Aorta (tissue), 5 donors: ENCODE data around the gene KIN. TPM values are rescaled to one million over a fixed set of nuclear protein-coding genes. Genes with fewer than 3 reads are reported as not detected.

Experiments
- ATAC-seq: fragments of 200-7000 bp; cut with Tn5 transposase; one replicate; pipeline ENCODE4 v1.9.1; 2022; ENCODE audit warnings: moderate library complexity; ENCODE audit not compliant: low FRiP score
- DNase-seq, 2 donors: peaks; one replicate each; pipeline ENCODE4 v3.0.0-alpha.2; 2020
- H3K27ac ChIP-seq, 2 donors: one replicate each; pipeline ENCODE4 v1.5.1; 2013; ENCODE audit warnings: low read length in 2 of 2, mild to moderate bottlenecking in 2 of 2, moderate library complexity in 2 of 2, control low read depth in 1 of 2, inconsistent platforms in 1 of 2, low read depth in 1 of 2
- H3K27me3 ChIP-seq, 2 donors: one replicate each; pipeline ENCODE4 v1.6.1; 2013; ENCODE audit warnings: control low read depth in 1 of 2, low read length in 1 of 2, mild to moderate bottlenecking in 1 of 2, moderate library complexity in 1 of 2; ENCODE audit not compliant: insufficient read depth in 2 of 2, control insufficient read depth in 1 of 2
- H3K36me3 ChIP-seq, 2 donors: one replicate each; pipeline ENCODE4 v1.6.1; 2013; ENCODE audit warnings: control low read depth in 1 of 2, low read length in 1 of 2, mild to moderate bottlenecking in 1 of 2; ENCODE audit not compliant: insufficient read depth in 2 of 2, control insufficient read depth in 1 of 2
- H3K4me1 ChIP-seq, 2 donors: one replicate each; pipeline ENCODE4 v1.6.1; 2013; ENCODE audit warnings: low read length in 2 of 2, control low read depth in 1 of 2, mild to moderate bottlenecking in 1 of 2, moderate library complexity in 1 of 2; ENCODE audit not compliant: insufficient read depth in 2 of 2, control insufficient read depth in 1 of 2
- H3K4me3 ChIP-seq, 2 donors: one replicate each; pipeline ENCODE4 v1.5.1; 2013; ENCODE audit warnings: low read length in 2 of 2, control low read depth in 1 of 2, mild to moderate bottlenecking in 1 of 2
- H3K9me3 ChIP-seq: one replicate; pipeline ENCODE4 v1.6.1; 2013; ENCODE audit warnings: mild to moderate bottlenecking, low read length; ENCODE audit not compliant: control insufficient read depth
- WGBS, 2 donors: extraction: QIAGEN DNeasy Blood & Tissue Kit; methylation state at CpG; one replicate each; pipeline ENCODE4 v1.1.7; 2013; 5-methylcytosine and 5-hydroxymethylcytosine counted together
- intact Hi-C, 2 donors: fragments of 100-400 bp; cut with DNase I; formaldehyde crosslinking; loops; one replicate each; pipeline versions ENCODE4 v1.14.2 to v1.15.0; 2022
- polyA plus RNA-seq, 2 donors: library from polyadenylated mRNA; stranded (reverse); fragments of 200-250 nt; gene quantifications; one replicate each; pipeline ENCODE4 v1.2.3, GENCODE V29; 2013
- total RNA-seq, 2 donors: library from RNA; stranded (reverse); fragmentation: NEBNext Ultra II Directional; extraction: Animal tissue kit (Norgen Biotek cat#: 25700); gene quantifications; one replicate each; pipeline ENCODE4 v1.2.1, GENCODE V29; 2021
- donor health status: healthy with polysubstance abuse.
- donor health status: Bipolar disorder and iron deficiency.
- donor health status: DM: no; HTN: no; CAD: no.
- donor health status: DM: no; HTN: no; CAD: no.
- donor health status: DM: yes; HTN: yes; CAD: no.

Gene KIN
- total and polyA plus RNA-seq, 4 donors: 2.3 to 13.4 (median 11.3) TPM

- peaks cover 2% of the 10 kb centered on the region for H3K9me3 ChIP-seq
- no peaks in the 10 kb centered on the region for H3K4me1 ChIP-seq
- H3K4me3 ChIP-seq: no peak overlapping the region
- intact Hi-C loops: no loop called here
- DNase-seq (no peak), ATAC-seq (no peak)
- 82 to 88% methylated on average over 5 of the region's 5 CpGs for WGBS, 2 donors
- H3K27me3 ChIP-seq: peaks cover 0 to 3% of the 10 kb centered on the region in 2 donors
- no peak overlapping the region for H3K27ac ChIP-seq
- no peaks in the 10 kb centered on the region for H3K36me3 ChIP-seq
Observed at GRCh38 chr10:7707858-7708622, 79.8 kb downstream of the KIN start.

GRCh38 chr10:7707102-7707501 is 80.7 kb downstream of the KIN start:
- no peak for ATAC-seq
- Histone ChIP-seq H3K4me3 (no peak overlapping the region), H3K36me3 (no peaks in the 10 kb centered on the region), H3K9me3 (peaks cover 2% of the 10 kb centered on the region), H3K27ac (no peak overlapping the region), H3K27me3 (peaks cover 0 to 3% of the 10 kb centered on the region in 2 donors), H3K4me1 (no peaks in the 10 kb centered on the region)
- WGBS, 2 donors: 73 to 78% methylated on average over 4 of the region's 4 CpGs
- DNase-seq: no peak
- intact Hi-C loops: no loop called here

GRCh38 chr10:7706534-7707073 is 81.2 kb downstream of the KIN start:
- peaks cover 2% of the 10 kb centered on the region for H3K9me3 ChIP-seq
- no peak overlapping the region for H3K27ac ChIP-seq
- no peaks in the 10 kb centered on the region for H3K36me3 ChIP-seq
- DNase-seq (no peak), ATAC-seq (no peak)
- intact Hi-C loops: no loop called here
- peaks cover 0 to 3% of the 10 kb centered on the region in 2 donors for H3K27me3 ChIP-seq
- 80 to 87% methylated on average over 4 of the region's 4 CpGs for WGBS, 2 donors
- no peaks in the 10 kb centered on the region for H3K4me1 ChIP-seq
- no peak overlapping the region for H3K4me3 ChIP-seq

- no peak overlapping the region for H3K4me3 ChIP-seq
- WGBS, 2 donors: 79 to 82% methylated on average over 3 of the region's 3 CpGs
- no peak for DNase-seq
- H3K4me1 ChIP-seq: no peaks in the 10 kb centered on the region
- no peak overlapping the region for H3K27ac ChIP-seq
- intact Hi-C loops: no loop called here
- no peaks in the 10 kb centered on the region for H3K9me3 ChIP-seq
- H3K36me3 ChIP-seq: no peaks in the 10 kb centered on the region
- no peak for ATAC-seq
- H3K27me3 ChIP-seq: peaks cover 0 to 3% of the 10 kb centered on the region in 2 donors
Observed at GRCh38 chr10:7705341-7705740, 82.5 kb downstream of the KIN start.

- WGBS, 2 donors: 79 to 80% methylated on average over 8 of the region's 8 CpGs
- H3K27ac ChIP-seq: no peak overlapping the region
- H3K4me1 ChIP-seq: no peaks in the 10 kb centered on the region
- intact Hi-C loops: no loop called here
- H3K9me3 ChIP-seq: no peaks in the 10 kb centered on the region
- no peaks in the 10 kb centered on the region for H3K36me3 ChIP-seq
- H3K4me3 ChIP-seq: no peak overlapping the region
- no peak for ATAC-seq
- no peak for DNase-seq
- peaks cover 0 to 3% of the 10 kb centered on the region in 2 donors for H3K27me3 ChIP-seq
Observed at GRCh38 chr10:7704071-7705016, 83.4 kb downstream of the KIN start.

- H3K9me3 ChIP-seq: no peaks in the 10 kb centered on the region
- H3K36me3 ChIP-seq: no peaks in the 10 kb centered on the region
- no peak within 1 kb of the TSS for H3K4me3 ChIP-seq
- intact Hi-C loops: no loop called here
- 31 to 34% methylated on average over 4 of the region's 4 CpGs for WGBS, 2 donors
- H3K27ac ChIP-seq: no peak within 1 kb of the TSS
- peaks cover 0 to 2% of the 10 kb centered on the region in 2 donors for H3K27me3 ChIP-seq
- DNase-seq (no peak), ATAC-seq (no peak)
- H3K4me1 ChIP-seq: no peaks in the 10 kb centered on the region
Observed at GRCh38 chr10:7703140-7703539, 84.7 kb downstream of the KIN start, which contains the start of gene ITIH2. Gene ITIH2, plus strand, starts transcription at chr10:7703316. Its CDS starts 119 bp downstream, at chr10:7703435.

GRCh38 chr10:7702288-7702812 is 85.4 kb downstream of the KIN start:
- Histone ChIP-seq H3K4me1 (peaks cover 0 to 6% of the 10 kb centered on the region in 2 donors), H3K9me3 (no peaks in the 10 kb centered on the region), H3K27me3 (peaks cover 0 to 2% of the 10 kb centered on the region in 2 donors), H3K4me3 (no peak overlapping the region), H3K36me3 (no peaks in the 10 kb centered on the region), H3K27ac (no peak overlapping the region)
- DNase-seq (no peak), ATAC-seq (no peak)
- intact Hi-C loops: no loop called here
- 92 to 93% methylated on average over 4 of the region's 4 CpGs for WGBS, 2 donors

GRCh38 chr10:7701158-7701742 is 86.5 kb downstream of the KIN start:
- H3K4me3 ChIP-seq: no peak overlapping the region
- intact Hi-C loops: no loop called here
- no peak overlapping the region for H3K27ac ChIP-seq
- 93 to 94% methylated on average over 8 of the region's 8 CpGs for WGBS, 2 donors
- H3K4me1 ChIP-seq: peaks cover 0 to 7% of the 10 kb centered on the region in 2 donors
- ATAC-seq (no peak), DNase-seq (no peak)
- no peaks in the 10 kb centered on the region for H3K9me3 ChIP-seq
- H3K36me3 ChIP-seq: no peaks in the 10 kb centered on the region
- H3K27me3 ChIP-seq: peaks cover 0 to 1% of the 10 kb centered on the region in 2 donors
